Endothelial cell of umbilical vein (primary cell): ENCODE data around the gene RPP25. TPM values are rescaled to one million over a fixed set of nuclear protein-coding genes. Genes with fewer than 3 reads are reported as not detected.

Source experiments
- BruUV-seq: library from RNA; stranded (reverse); fragments of 400-500 nt; replicated peaks from 2 replicates; lab custom pipeline; 2021; lab: Mats Ljungman, UMichigan
- CTCF ChIA-PET: fragments of 300-600, 350-600 bp; sonication (Branson Sonifier 250); formaldehyde crosslinking; loops from one replicate; lab custom pipeline; 2021; ENCODE audit warnings: antibody characterized with exemption, inconsistent platforms; lab: Charles Lee
- POLR2A ChIA-PET: fragments of 300-600, 350-600 bp; sonication (Branson Sonifier 250); formaldehyde crosslinking; loops from one replicate; lab custom pipeline; 2021; ENCODE audit warnings: antibody characterized with exemption, inconsistent platforms; lab: Charles Lee
- DNase-seq: peaks from one replicate; pipeline ENCODE4 v3.0.0-alpha.2; 2011; ENCODE audit warnings: low read depth, low spot score
- FAIRE-seq: peaks from 2 replicates; lab custom pipeline; 2011; peaks lifted over from hg19 to GRCh38; lab: Jason Lieb, UNC
- H2AFZ ChIP-seq: 2 replicates; pipeline ENCODE4 v1.6.0; 2012; ENCODE audit warnings: low read depth, low read length, control low read depth, inconsistent platforms
- H3K27ac ChIP-seq: 2 replicates; pipeline ENCODE4 v1.5.1; 2011; ENCODE audit warnings: low read depth, mild to moderate bottlenecking, control low read depth, low read length, moderate library complexity; ENCODE audit not compliant: insufficient read depth
- H3K27me3 ChIP-seq, 2 experiments: 2 replicates each; pipeline versions ENCODE4 v1.6.0 to v1.6.1; 2011; ENCODE audit warnings: low read length in 2 of 2, mixed read lengths in 1 of 2; ENCODE audit not compliant: control insufficient read depth in 2 of 2, insufficient read depth in 2 of 2
- H3K36me3 ChIP-seq, 2 experiments: 2 replicates in 1 of 2; 3 replicates in 1 of 2; pipeline ENCODE4 v1.5.1; 2011; ENCODE audit warnings: low read length in 2 of 2, mild to moderate bottlenecking in 1 of 2, moderate library complexity in 1 of 2; ENCODE audit not compliant: control insufficient read depth in 2 of 2, insufficient read depth in 2 of 2; ENCODE audit errors: extremely low read depth in 1 of 2
- H3K4me1 ChIP-seq: 3 replicates; pipeline ENCODE4 v1.5.1; 2011; ENCODE audit warnings: mild to moderate bottlenecking, low read length; ENCODE audit not compliant: control insufficient read depth, insufficient read depth; ENCODE audit errors: extremely low read depth
- H3K4me2 ChIP-seq: 2 replicates; pipeline ENCODE4 v1.6.1; 2011; ENCODE audit warnings: low read length, control low read depth, mixed read lengths; ENCODE audit not compliant: insufficient read depth
- H3K4me3 ChIP-seq, 3 experiments: fragments of 200-600 bp in 1 of 3; sonication (generic), shearing (Covaris generic) in 1 of 3; replicated peaks in 1 of 3; 2 replicates each; pipeline ENCODE4 v1.5.1; 2011 to 2016; ENCODE audit warnings: control low read depth in 3 of 3, low read length in 3 of 3, mild to moderate bottlenecking in 2 of 3, inconsistent platforms in 1 of 3, low read depth in 1 of 3, moderate library complexity in 1 of 3; ENCODE audit not compliant: insufficient read depth in 1 of 3
- H3K79me2 ChIP-seq: 2 replicates; pipeline ENCODE4 v1.6.0; 2012; ENCODE audit warnings: low read length, inconsistent platforms; ENCODE audit not compliant: control insufficient read depth, insufficient read depth
- H3K9ac ChIP-seq: replicated peaks from 2 replicates; pipeline ENCODE3; 2011; ENCODE audit warnings: low read length, control low read depth; ENCODE audit not compliant: insufficient read depth; ENCODE audit errors: extremely low read depth
- H3K9me1 ChIP-seq: replicated peaks from 3 replicates; pipeline ENCODE4 v1.6.0; 2011; ENCODE audit warnings: mild to moderate bottlenecking, low read length; ENCODE audit not compliant: control insufficient read depth, insufficient read depth; ENCODE audit errors: extremely low read depth
- H3K9me3 ChIP-seq: replicated peaks from 2 replicates; pipeline ENCODE4 v1.5.1; 2012; ENCODE audit warnings: low read length, inconsistent platforms; ENCODE audit not compliant: control insufficient read depth, insufficient read depth
- H4K20me1 ChIP-seq: replicated peaks from 2 replicates; pipeline ENCODE3; 2011; ENCODE audit warnings: mild to moderate bottlenecking, low read length; ENCODE audit not compliant: control insufficient read depth, insufficient read depth; ENCODE audit errors: extremely low read depth
- CTCF ChIP-seq, 2 donors: IDR thresholded peaks; 1 replicate in 1 of 2; 2 replicates in 1 of 2; pipeline ENCODE4 v1.5.1; 2011; ENCODE audit warnings: low read length in 2 of 2, mild to moderate bottlenecking in 2 of 2, moderate library complexity in 2 of 2, control low read depth in 1 of 2, inconsistent platforms in 1 of 2, low read depth in 1 of 2; ENCODE audit not compliant: insufficient read depth in 1 of 2; ENCODE audit errors: extremely low read depth in 1 of 2
- EZH2 ChIP-seq: IDR thresholded peaks from 2 replicates; pipeline ENCODE4 v1.6.1; 2012; ENCODE audit warnings: borderline replicate concordance, low read depth, mild to moderate bottlenecking, moderate library complexity, low read length, inconsistent platforms; ENCODE audit not compliant: severe bottlenecking
- FOS ChIP-seq: IDR thresholded peaks from 2 replicates; pipeline ENCODE4 v1.6.1; 2011; ENCODE audit warnings: mild to moderate bottlenecking, low read length, moderate library complexity, borderline replicate concordance; ENCODE audit not compliant: insufficient read depth
- JUN ChIP-seq: IDR thresholded peaks from 2 replicates; pipeline ENCODE4 v1.6.1; 2011; ENCODE audit warnings: borderline replicate concordance, low read depth; ENCODE audit not compliant: insufficient read length, insufficient read depth
- MAX ChIP-seq: IDR thresholded peaks from 2 replicates; pipeline ENCODE4 v1.6.1; 2011; ENCODE audit not compliant: insufficient read depth, insufficient read length
- dilution Hi-C: fragments of 300-500 bp; cut with MboI; formaldehyde crosslinking; loops from one replicate; pipeline ENCODE4 v1.15.0; 2019; ENCODE audit warnings: low sequenced_read_pairs; ENCODE audit not compliant: extremely low pct_ligation_motif_present
- intact Hi-C: fragments of 100-400 bp; cut with micrococcal nuclease; formaldehyde crosslinking; loops from one replicate; pipeline ENCODE4 v1.10.0; 2022
- polyA plus RNA-seq, 4 experiments: library from polyadenylated mRNA; depleted of rRNA in 3 of 4; stranded (reverse) in 3 of 4; unstranded in 1 of 4; fragments of >200 nt; gene quantifications; 2 replicates each; pipeline versions ENCODE4 v1.2.1 to v1.2.3, GENCODE V29; 2011 to 2012; ENCODE audit warnings: missing spikeins in 1 of 4
- total RNA-seq: library from RNA; stranded (reverse); gene quantifications from 2 replicates; pipeline ENCODE4 v1.2.3, GENCODE V29; 2021

Gene RPP25
- total and polyA plus RNA-seq, 2 donors (not counting 3 experiments of a cell fraction or from before 2014, with no cell fraction given): 10.1 to 13.8 TPM

GRCh38 chr15:74924525-74924924, 32.0 kb downstream of the RPP25 start:
- Histone ChIP-seq H3K36me3 (peaks cover 4 to 13% of the 10 kb centered on the region in 2 experiments), H3K9me3 (no peaks in the 10 kb centered on the region), H3K4me3 (no peak overlapping the region), H3K4me2 (no peak overlapping the region), H3K79me2 (peaks cover 18% of the 10 kb centered on the region), H3K4me1 (peaks cover 3% of the 10 kb centered on the region), H3K27me3 (no peaks in the 10 kb centered on the region), H4K20me1 (no peaks in the 10 kb centered on the region), H3K9me1 (no peaks in the 10 kb centered on the region), H3K27ac (no peak overlapping the region), H3K9ac (no peak overlapping the region), H2AFZ (no peak overlapping the region)
- FAIRE-seq: no peak
- CTCF ChIA-PET: interaction anchor here (2.1 kb wide), 1 partner anchor 23 kb away, joined by 8 read pairs; no protein-coding TSS in a partner anchor
- TF ChIP-seq EZH2: no peak
- intact Hi-C loops: no loop called here
- dilution Hi-C loops: no loop called here
- POLR2A ChIA-PET: no interaction called here
- DNase-seq: no peak
- BruUV-seq: no TSS peak

GRCh38 chr15:74920456-74920855, 36.1 kb downstream of the RPP25 start:
- POLR2A ChIA-PET: interaction anchor here (0.6 kb wide), 1 partner anchor 167 kb away, joined by 4 read pairs; no protein-coding TSS in a partner anchor
- no peak overlapping the region for H3K27ac ChIP-seq
- no peak for TF ChIP-seq CTCF (IDR thresholded peaks at IDR 0.05; ENCODE audit: extremely low read depth in 1 of 2, insufficient read depth in 1 of 2, low read depth in 1 of 2, low read length in 2 of 2)
- peak; percentile 49 for TF ChIP-seq JUN
- TF ChIP-seq FOS: no peak
- TF ChIP-seq MAX: no peak

More at GRCh38 chr15:74920456-74920855, 36.1 kb downstream of the RPP25 start:
- Histone ChIP-seq H3K27me3 (no peaks in the 10 kb centered on the region), H3K9me3 (no peaks in the 10 kb centered on the region), H3K4me1 (peaks cover 3% of the 10 kb centered on the region), H3K36me3 (peaks cover 6 to 16% of the 10 kb centered on the region in 2 experiments), H2AFZ (no peak overlapping the region), H4K20me1 (no peaks in the 10 kb centered on the region), H3K9ac (no peak overlapping the region), H3K4me3 (no peak overlapping the region), H3K9me1 (no peaks in the 10 kb centered on the region), H3K79me2 (peaks cover 4% of the 10 kb centered on the region), H3K4me2 (no peak overlapping the region)
- no TSS peak for BruUV-seq
- intact Hi-C loops: no loop called here
- DNase-seq (peak; percentile 43), FAIRE-seq (peak; percentile 79)
- CTCF ChIA-PET: interaction anchor here (0.9 to 1.5 kb wide), 5 partner anchors 14 to 138 kb away, joined by 3 to 6 read pairs (median 3); partner anchors contain the start of genes CSK, FAM219B and RPP25
- dilution Hi-C loops: no loop called here
